Renal cortical epithelial cell (primary cell): ENCODE data around the gene CSAG1. TPM values are rescaled to one million over a fixed set of nuclear protein-coding genes. Genes with fewer than 3 reads are reported as not detected.
"Not testable (repeated sequence)": the region's sequence is repeated elsewhere in the genome, so short reads cannot be mapped to it uniquely, and the experiment has no call there.

ENCODE experiments used
- DNase-seq: peaks from one replicate; pipeline ENCODE4 v3.0.0-alpha.2; 2011; ENCODE audit warnings: low read depth
- total RNA-seq: library from RNA; depleted of rRNA; stranded (reverse); fragments of >200 nt; gene quantifications from 2 replicates; pipeline ENCODE4 v1.2.3, GENCODE V29; 2014

Gene CSAG1, protein sequence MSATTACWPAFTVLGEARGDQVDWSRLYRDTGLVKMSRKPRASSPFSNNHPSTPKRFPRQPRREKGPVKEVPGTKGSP
- total RNA-seq: not detected in 2 replicates

DNA sequence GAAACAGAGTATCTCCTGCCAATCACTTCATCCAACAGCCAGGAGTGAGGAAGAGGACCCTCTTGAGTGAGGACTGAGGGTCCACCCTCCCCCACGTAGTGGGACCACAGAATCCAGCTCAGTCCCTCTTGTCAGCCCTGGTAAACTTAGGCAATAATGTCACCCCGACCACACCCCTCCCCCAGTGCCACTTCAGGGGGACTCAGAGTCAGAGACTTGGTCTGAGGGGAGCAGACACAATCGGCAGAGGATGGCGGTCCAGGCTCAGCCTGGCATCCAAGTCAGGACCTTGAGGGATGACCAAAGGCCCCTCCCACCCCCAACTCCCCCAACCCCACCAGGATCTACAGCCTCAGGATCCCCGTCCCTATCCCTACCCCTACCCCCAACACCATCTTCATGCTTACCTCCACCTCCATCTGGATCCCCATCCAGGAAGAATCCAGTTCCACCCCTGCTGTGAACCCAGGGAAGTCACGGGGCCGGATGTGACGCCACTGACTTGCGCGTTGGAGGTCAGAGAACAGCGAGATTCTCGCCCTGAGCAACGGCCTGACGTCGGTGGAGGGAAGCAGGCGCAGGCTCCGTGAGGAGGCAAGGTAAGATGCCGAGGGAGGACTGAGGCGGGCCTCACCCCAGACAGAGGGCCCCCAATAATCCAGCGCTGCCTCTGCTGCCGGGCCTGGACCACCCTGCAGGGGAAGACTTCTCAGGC is at the start of gene CSAG1, which contains the start of gene MAGEA12:
CSAG1 (minus strand) TSS at position 461 of the 715 bp plus-strand sequence. CDS start 1,261 bp downstream, outside the sequence.
MAGEA12 (plus strand) TSS at position 497 of the 715 bp plus-strand sequence. CDS start 2,405 bp downstream, outside the sequence.
- DNase-seq: no peak

DNA sequence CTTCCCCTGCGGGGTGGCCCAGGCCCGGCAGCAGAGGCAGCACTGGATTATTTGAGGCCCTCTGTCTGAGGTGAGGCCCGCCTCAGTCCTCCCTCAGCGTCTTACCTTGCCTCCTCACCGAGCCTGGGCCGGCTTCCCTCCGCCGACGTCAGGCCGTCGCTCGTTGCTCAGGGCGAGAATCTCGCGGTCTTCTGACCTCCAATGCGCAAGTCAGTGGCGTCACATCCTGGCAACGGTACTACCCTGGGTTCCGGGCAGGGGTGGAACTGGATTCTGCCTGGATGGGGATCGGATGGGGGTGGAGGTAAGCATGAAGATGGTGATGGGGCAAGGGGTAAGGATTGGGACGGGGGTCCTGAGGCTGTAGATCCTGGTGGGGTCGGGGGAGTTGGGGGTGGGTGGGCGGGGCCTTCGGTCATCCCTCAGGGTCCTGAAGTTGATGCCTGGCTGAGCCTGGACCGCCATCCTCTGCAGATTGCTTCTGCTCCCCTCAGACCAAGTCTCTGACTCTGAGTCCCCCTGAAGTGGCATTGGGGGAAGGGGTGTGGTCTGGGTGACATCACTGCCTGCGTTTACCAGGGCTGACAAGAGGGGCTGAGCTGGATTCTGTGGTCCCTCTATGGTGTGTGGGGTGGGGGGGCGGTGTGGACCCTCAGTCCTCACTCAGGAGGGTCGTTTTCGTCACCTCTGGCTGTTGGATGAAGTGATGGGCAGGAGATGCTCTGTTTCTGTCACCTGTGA is 36.2 kb upstream of the CSAG1 start, which contains the start of gene MAGEA6:
MAGEA6 (minus strand) TSS at position 141 of the 741 bp plus-strand sequence. CDS start 2,039 bp downstream, outside the sequence.
- not testable (repeated sequence) for DNase-seq

DNA sequence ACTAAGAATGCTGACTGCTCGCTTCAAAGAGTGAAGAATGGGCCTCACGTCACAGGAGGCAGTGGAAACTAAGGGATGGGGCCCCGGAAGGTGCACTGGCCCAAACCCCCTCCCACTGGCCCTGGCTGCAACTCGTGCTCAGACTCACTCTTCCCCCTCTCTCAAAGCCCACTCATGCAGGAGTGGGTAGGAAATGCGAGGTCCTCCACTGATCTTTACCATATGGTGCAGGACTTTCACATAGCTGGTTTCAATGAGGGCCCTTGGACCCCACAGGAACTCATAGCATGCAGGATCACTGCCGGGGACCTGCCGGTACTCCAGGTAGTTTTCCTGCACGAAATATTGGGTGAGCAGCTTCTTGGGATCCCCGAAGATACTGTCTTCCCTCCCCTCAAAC is 33.0 kb upstream of the CSAG1 start:
- not testable (repeated sequence) for DNase-seq

DNA sequence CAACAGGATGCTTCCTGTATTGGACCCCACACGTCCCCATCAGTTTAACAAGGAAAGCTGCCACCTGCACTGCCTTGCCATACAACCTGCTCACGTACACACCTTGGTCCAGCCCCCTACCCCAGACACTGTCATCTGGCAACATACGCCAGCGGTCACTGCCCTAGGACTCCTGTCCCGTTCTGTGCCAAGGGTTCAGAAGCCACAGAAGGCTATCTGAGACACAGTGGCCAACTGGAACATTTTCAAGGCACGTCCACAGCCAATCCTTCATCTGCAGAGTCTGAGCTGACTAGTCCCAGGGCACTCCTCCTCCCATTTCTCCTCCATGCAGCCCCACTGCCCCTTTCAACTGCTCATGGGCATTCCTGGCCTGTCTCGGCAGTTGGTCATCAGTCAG is 28.1 kb upstream of the CSAG1 start:
- not testable (repeated sequence) for DNase-seq

DNA sequence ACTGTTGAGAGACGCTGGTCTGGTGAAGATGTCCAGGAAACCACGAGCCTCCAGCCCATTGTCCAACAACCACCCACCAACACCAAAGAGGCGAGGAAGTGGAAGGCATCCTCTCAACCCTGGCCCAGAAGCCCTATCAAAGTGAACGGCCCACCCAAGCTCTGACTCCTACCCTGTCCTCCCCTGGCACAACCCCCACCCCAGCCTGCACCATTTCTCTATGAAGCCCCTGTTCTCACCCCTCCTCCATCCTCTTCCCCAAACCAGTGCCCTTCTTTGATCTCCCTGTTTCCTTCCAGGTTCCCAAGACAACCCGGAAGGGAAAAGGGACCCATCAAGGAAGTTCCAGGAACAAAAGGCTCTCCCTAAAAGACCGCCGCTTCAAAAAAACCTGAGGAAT is 26.0 kb upstream of the CSAG1 start:
- not testable (repeated sequence) for DNase-seq

DNA sequence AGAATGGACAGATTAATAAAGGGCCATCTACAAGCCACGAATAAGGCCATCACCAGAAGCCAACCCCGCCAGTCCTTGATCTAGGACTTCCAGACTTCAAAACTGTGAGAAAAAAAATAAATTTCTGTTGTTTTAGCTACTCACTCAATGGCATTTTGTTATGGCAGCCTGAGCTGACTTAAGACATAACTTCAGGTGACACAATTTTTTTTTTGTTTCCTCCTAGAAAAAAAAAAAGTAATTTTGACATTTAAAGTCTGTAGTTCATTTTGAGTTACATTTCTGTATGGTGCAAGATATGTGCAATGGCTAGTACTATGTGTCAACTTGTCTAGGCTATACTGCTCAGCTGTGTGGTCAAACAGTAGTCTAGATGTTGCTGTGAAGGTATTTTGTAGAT is 25.4 kb upstream of the CSAG1 start, which contains the start of gene CSAG3:
CSAG3 (plus strand) TSS at position 301 of the 400 bp plus-strand sequence.
- DNase-seq: not testable (repeated sequence)

DNA sequence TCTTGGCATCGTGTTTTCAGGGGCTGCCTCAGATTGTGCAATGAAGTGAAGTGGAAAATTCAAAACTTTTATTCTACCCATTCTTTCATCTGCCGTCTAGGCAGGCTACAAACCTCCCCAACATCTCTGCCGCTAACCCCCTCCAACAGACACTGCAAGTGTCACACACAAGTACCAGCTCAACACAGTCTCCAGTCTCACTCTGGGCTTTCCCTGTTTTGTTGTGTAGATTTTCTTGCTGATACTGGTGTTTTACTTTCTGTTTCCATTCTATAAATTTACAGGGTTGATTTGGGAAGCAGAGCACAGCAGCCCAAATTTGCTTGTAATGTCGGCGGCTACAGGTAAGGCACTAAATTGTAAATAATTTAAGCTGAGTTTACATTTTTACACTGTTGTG is 21.4 kb upstream of the CSAG1 start:
- DNase-seq: not testable (repeated sequence)

DNA sequence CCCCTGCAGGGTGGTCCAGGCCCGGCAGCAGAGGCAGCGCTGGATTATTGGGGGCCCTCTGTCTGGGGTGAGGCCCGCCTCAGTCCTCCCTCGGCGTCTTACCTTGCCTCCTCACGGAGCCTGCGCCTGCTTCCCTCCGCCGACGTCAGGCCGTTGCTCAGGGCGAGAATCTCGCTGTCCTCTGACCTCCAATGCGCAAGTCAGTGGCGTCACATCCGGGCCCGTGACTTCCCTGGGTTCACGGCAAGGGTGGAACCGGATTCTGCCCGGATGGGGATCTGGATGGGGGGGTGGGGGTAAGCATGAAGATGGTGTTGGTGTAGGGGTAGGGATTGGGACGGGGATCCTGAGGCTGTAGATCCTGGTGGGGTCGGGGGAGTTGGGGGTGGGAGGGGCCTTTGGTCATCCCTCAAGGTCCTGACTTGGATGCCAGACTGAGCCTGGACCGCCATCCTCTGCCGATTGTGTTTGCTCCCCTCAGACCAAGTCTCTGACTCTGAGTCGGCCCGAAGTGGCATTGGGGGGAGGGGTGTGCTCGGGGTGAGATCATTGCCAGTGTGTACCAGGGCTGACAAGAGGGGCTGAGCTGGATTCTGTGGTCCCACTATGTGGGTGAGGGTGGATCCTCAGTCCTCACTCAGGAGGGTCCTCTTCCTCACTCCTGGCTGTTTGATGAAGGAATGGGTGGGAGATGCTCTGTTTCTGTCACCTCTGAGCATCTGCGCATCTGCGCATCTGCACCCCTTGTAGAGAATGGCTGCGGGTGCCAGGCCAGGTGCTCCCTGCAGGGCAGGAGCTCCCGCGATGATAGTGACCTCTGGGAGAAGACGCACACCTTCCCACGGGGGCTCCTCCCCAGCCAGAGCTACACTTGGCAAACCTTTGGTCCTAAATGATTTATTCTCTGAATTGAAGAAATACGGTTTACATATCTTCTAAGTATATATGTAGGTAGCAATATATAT is 20.4 kb upstream of the CSAG1 start, which contains the start of gene MAGEA2:
MAGEA2 (minus strand) TSS at position 157 of the 965 bp plus-strand sequence. CDS start 2,479 bp downstream, outside the sequence.
- DNase-seq: not testable (repeated sequence)

DNA sequence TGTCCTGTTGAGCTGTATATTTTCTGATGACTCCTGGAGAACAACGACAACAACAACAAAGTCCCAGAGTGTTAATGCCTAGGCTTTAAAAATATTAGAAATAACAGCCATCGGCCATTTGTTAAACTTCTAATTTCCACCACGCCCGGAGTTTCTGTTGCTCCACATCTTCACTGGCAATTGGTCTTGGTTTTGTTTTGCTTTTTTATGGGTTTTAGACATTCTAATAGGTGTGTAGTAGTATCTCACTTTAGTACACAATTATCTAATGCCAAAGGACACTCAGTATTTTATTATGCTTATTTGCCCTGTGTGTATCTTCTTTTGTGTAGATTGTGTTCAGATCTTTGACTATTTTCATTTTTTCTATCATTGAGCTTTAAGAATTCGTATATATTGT is 5.0 kb upstream of the CSAG1 start:
- no peak for DNase-seq

DNA sequence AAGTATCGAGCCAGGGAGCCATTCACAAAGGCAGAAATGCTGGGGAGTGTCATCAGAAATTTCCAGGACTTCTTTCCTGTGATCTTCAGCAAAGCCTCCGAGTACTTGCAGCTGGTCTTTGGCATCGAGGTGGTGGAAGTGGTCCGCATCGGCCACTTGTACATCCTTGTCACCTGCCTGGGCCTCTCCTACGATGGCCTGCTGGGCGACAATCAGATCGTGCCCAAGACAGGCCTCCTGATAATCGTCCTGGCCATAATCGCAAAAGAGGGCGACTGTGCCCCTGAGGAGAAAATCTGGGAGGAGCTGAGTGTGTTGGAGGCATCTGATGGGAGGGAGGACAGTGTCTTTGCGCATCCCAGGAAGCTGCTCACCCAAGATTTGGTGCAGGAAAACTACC is 3.0 kb upstream of the CSAG1 start:
- not testable (repeated sequence) for DNase-seq

DNA sequence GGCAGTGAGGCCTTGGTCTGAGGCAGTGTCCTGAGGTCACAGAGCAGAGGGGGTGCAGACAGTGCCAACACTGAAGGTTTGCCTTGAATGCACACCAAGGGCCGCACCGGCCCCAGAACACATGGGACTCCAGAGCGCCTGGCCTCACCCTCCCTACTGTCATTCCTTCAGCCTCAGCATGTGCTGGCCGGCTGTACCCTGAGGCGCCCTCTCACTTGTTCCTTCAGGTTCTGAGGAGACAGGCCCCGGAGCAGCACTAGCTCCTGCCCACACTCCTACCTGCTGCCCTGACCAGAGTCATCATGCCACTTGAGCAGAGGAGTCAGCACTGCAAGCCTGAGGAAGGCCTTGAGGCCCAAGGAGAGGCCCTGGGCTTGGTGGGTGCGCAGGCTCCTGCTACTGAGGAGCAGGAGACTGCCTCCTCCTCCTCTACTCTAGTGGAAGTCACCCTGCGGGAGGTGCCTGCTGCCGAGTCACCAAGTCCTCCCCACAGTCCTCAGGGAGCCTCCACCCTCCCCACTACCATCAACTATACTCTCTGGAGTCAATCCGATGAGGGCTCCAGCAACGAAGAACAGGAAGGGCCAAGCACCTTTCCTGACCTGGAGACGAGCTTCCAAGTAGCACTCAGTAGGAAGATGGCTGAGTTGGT is 2.5 kb upstream of the CSAG1 start:
- DNase-seq: no peak

DNA sequence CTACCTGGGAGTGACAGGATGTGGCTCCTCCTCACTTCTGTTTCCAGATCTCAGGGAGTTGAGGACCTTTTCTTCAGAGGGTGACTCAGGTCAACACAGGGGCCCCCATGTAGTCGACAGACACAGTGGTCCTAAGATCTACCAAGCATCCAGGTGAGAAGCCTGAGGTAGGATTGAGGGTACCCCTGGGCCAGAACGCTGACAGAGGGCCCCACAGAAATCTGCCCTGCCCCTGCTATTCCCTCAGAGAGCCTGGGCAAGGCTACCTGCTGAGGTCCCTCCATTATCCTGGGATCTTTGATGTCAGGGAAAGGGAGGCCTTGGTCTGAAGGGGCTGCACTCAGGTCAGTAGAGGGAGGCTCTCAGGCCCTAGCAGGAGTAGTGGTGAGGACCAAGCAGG is 1.6 kb upstream of the CSAG1 start:
- no peak for DNase-seq

DNA sequence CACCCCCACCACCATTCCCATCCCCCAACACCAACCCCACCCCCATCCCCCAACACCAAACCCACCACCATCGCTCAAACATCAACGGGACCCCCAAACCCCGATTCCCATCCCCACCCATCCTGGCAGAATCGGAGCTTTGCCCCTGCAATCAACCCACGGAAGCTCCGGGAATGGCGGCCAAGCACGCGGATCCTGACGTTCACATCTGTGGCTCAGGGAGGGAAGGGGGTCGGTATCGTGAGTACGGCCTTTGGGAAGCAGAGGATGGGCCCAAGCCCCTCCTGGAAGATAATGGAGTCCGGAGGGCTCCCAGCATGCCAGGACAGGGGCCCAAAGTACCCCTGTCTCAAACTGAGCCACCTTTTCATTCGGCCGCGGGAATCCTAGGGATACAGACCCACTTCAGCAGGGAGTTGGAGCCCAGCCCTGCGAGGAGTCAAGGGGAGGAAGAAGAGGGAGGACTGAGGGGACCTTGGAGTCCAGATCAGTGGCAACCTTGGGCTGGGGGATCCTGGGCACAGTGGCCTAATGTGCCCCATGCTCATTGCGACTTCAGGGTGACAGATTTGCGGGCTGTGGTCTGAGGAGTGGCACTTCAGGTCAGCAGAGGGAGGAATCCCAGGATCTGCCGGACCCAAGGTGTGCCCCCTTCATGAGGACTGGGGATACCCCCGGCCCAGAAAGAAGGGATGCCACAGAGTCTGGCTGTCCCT is 780 bp upstream of the CSAG1 start:
- DNase-seq: not testable (repeated sequence)

DNA sequence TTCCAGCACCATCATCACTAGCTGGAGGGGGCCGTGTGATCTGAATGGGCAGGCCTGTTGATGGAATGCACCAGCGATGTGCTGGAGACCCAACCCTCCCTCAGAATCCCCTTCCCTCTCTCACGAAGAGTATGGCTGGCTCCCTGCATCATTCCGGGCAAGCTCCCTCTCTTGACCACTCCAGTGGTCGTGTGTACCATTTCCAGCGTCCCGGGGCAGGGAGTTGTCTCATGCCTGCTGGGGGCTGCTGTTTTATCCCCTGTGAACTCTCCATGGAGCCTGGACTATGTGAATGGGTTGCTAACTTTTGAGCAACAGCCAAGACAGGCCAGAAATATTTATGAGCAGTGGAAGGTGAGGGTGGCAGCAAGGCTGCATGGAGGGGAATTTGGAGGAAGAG is 8.1 kb downstream of the CSAG1 start:
- DNase-seq: no peak

DNA sequence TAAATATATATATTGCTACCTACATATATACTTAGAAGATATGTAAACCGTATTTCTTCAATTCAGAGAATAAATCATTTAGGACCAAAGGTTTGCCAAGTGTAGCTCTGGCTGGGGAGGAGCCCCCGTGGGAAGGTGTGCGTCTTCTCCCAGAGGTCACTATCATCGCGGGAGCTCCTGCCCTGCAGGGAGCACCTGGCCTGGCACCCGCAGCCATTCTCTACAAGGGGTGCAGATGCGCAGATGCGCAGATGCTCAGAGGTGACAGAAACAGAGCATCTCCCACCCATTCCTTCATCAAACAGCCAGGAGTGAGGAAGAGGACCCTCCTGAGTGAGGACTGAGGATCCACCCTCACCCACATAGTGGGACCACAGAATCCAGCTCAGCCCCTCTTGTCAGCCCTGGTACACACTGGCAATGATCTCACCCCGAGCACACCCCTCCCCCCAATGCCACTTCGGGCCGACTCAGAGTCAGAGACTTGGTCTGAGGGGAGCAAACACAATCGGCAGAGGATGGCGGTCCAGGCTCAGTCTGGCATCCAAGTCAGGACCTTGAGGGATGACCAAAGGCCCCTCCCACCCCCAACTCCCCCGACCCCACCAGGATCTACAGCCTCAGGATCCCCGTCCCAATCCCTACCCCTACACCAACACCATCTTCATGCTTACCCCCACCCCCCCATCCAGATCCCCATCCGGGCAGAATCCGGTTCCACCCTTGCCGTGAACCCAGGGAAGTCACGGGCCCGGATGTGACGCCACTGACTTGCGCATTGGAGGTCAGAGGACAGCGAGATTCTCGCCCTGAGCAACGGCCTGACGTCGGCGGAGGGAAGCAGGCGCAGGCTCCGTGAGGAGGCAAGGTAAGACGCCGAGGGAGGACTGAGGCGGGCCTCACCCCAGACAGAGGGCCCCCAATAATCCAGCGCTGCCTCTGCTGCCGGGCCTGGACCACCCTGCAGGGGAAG is 19.4 kb downstream of the CSAG1 start, which contains the start of gene MAGEA2B:
MAGEA2B (plus strand) TSS at position 814 of the 973 bp plus-strand sequence. CDS start 2,479 bp downstream, outside the sequence.
- DNase-seq: not testable (repeated sequence)

DNA sequence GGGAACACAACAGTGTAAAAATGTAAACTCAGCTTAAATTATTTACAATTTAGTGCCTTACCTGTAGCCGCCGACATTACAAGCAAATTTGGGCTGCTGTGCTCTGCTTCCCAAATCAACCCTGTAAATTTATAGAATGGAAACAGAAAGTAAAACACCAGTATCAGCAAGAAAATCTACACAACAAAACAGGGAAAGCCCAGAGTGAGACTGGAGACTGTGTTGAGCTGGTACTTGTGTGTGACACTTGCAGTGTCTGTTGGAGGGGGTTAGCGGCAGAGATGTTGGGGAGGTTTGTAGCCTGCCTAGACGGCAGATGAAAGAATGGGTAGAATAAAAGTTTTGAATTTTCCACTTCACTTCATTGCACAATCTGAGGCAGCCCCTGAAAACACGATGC is 20.3 kb downstream of the CSAG1 start:
- not testable (repeated sequence) for DNase-seq

DNA sequence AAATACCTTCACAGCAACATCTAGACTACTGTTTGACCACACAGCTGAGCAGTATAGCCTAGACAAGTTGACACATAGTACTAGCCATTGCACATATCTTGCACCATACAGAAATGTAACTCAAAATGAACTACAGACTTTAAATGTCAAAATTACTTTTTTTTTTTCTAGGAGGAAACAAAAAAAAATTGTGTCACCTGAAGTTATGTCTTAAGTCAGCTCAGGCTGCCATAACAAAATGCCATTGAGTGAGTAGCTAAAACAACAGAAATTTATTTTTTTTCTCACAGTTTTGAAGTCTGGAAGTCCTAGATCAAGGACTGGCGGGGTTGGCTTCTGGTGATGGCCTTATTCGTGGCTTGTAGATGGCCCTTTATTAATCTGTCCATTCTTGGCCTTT is 24.3 kb downstream of the CSAG1 start, which contains the start of gene CSAG2:
CSAG2 (minus strand) TSS at position 101 of the 400 bp plus-strand sequence. CDS start 161 bp downstream, outside the sequence.
- DNase-seq: not testable (repeated sequence)

DNA sequence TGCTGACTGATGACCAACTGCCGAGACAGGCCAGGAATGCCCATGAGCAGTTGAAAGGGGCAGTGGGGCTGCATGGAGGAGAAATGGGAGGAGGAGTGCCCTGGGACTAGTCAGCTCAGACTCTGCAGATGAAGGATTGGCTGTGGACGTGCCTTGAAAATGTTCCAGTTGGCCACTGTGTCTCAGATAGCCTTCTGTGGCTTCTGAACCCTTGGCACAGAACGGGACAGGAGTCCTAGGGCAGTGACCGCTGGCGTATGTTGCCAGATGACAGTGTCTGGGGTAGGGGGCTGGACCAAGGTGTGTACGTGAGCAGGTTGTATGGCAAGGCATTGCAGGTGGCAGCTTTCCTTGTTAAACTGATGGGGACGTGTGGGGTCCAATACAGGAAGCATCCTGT is 27.0 kb downstream of the CSAG1 start:
- DNase-seq: not testable (repeated sequence)
